Measurements from ENCODE around the gene ZDHHC16.

Gene ZDHHC16

DNA sequence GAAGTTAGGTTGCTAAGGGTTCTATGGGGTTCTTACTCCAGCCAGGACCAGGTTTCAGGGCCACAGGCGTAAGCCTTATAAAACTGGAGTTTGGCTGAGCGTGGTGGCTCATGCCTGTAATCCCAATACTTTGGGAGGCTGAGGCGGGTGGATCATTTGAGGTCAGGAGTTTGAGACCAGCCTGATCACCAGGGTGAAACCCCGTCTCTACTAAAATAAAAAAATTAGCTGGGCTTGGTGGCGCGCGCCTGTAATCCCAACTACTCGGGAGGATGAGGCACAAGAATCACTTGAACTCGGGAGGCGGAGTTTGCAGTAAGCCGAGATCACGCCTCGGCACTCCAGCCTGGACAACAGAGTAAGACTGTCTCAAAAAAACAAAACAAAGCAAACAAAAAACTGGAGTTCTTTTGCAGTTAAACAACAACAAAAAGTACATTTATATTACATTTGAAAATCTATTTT is 44.5 kb upstream of the ZDHHC16 start (continued):
- TF ChIP-seq ZNF518A (tag by site-specific recombination; conservative IDR thresholded peaks at IDR 0.05; ENCODE audit: low read depth) (peak; percentile 10; the same call in 1 of the 2 replicates), SP7 (tag by site-specific recombination; IDR thresholded peaks at IDR 0.05) (0 out of 2 replicates have a peak, but pooled peaks have one; percentile 9), ZNF211 (tag by site-specific recombination; IDR thresholded peaks at IDR 0.05; ENCODE audit: low read depth) (no peak), KLF8 (tag by site-specific recombination; IDR thresholded peaks at IDR 0.05) (no peak), MYNN (tag by site-specific recombination; IDR thresholded peaks at IDR 0.05; ENCODE audit: borderline replicate concordance) (peak; percentile 28; the same call in 1 of the 2 replicates), ZNF248 (tag by site-specific recombination; IDR thresholded peaks at IDR 0.05) (no peak), BCL11B (tag by site-specific recombination; IDR thresholded peaks at IDR 0.05; ENCODE audit: low read depth) (no peak), FEZF1 (tag by site-specific recombination; IDR thresholded peaks at IDR 0.05) (no peak), GLIS2 (tag by site-specific recombination; IDR thresholded peaks at IDR 0.05) (no peak), ZBTB48 (tag by site-specific recombination; IDR thresholded peaks at IDR 0.05) (no peak), HOXA7 (CRISPR knock-in tag; IDR thresholded peaks at IDR 0.05; ENCODE audit: borderline replicate concordance) (no peak), ZNF555 (tag by site-specific recombination; conservative IDR thresholded peaks at IDR 0.05) (no peak), ZNF544 (tag by site-specific recombination; IDR thresholded peaks at IDR 0.05) (no peak), ZNF274 (IDR thresholded peaks at IDR 0.05; ENCODE audit: low read length) (no peak), ZNF274 (tag by site-specific recombination; IDR thresholded peaks at IDR 0.05; ENCODE audit: borderline replicate concordance) (no peak), ZNF621 (tag by site-specific recombination; IDR thresholded peaks at IDR 0.05) (no peak), ZNF214 (tag by site-specific recombination; IDR thresholded peaks at IDR 0.05; ENCODE audit: borderline replicate concordance) (no peak), ZNF335 (tag by site-specific recombination; conservative IDR thresholded peaks at IDR 0.05) (peak; percentile 91), CTCF (tag by site-specific recombination; IDR thresholded peaks at IDR 0.05) (no peak), ZBTB17 (tag by site-specific recombination; IDR thresholded peaks at IDR 0.05) (no peak)
- TF ChIP-seq, protein P1, sequence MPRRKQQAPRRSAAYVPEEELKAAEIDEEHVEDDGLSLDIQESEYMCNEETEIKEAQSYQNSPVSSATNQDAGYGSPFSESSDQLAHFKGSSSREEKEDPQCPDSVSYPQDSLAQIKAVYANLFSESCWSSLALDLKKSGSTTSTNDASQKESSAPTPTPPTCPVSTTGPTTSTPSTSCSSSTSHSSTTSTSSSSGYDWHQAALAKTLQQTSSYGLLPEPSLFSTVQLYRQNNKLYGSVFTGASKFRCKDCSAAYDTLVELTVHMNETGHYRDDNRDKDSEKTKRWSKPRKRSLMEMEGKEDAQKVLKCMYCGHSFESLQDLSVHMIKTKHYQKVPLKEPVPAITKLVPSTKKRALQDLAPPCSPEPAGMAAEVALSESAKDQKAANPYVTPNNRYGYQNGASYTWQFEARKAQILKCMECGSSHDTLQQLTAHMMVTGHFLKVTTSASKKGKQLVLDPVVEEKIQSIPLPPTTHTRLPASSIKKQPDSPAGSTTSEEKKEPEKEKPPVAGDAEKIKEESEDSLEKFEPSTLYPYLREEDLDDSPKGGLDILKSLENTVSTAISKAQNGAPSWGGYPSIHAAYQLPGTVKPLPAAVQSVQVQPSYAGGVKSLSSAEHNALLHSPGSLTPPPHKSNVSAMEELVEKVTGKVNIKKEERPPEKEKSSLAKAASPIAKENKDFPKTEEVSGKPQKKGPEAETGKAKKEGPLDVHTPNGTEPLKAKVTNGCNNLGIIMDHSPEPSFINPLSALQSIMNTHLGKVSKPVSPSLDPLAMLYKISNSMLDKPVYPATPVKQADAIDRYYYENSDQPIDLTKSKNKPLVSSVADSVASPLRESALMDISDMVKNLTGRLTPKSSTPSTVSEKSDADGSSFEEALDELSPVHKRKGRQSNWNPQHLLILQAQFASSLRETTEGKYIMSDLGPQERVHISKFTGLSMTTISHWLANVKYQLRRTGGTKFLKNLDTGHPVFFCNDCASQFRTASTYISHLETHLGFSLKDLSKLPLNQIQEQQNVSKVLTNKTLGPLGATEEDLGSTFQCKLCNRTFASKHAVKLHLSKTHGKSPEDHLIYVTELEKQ (tag by site-specific recombination; IDR thresholded peaks at IDR 0.05; ENCODE audit: borderline replicate concordance), result no peak
- TF ChIP-seq, protein P2, sequence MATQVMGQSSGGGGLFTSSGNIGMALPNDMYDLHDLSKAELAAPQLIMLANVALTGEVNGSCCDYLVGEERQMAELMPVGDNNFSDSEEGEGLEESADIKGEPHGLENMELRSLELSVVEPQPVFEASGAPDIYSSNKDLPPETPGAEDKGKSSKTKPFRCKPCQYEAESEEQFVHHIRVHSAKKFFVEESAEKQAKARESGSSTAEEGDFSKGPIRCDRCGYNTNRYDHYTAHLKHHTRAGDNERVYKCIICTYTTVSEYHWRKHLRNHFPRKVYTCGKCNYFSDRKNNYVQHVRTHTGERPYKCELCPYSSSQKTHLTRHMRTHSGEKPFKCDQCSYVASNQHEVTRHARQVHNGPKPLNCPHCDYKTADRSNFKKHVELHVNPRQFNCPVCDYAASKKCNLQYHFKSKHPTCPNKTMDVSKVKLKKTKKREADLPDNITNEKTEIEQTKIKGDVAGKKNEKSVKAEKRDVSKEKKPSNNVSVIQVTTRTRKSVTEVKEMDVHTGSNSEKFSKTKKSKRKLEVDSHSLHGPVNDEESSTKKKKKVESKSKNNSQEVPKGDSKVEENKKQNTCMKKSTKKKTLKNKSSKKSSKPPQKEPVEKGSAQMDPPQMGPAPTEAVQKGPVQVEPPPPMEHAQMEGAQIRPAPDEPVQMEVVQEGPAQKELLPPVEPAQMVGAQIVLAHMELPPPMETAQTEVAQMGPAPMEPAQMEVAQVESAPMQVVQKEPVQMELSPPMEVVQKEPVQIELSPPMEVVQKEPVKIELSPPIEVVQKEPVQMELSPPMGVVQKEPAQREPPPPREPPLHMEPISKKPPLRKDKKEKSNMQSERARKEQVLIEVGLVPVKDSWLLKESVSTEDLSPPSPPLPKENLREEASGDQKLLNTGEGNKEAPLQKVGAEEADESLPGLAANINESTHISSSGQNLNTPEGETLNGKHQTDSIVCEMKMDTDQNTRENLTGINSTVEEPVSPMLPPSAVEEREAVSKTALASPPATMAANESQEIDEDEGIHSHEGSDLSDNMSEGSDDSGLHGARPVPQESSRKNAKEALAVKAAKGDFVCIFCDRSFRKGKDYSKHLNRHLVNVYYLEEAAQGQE (tag by site-specific recombination; IDR thresholded peaks at IDR 0.05), result 0 out of 2 replicates have a peak, but pooled peaks have one; percentile 1
- TF ChIP-seq, protein P3, sequence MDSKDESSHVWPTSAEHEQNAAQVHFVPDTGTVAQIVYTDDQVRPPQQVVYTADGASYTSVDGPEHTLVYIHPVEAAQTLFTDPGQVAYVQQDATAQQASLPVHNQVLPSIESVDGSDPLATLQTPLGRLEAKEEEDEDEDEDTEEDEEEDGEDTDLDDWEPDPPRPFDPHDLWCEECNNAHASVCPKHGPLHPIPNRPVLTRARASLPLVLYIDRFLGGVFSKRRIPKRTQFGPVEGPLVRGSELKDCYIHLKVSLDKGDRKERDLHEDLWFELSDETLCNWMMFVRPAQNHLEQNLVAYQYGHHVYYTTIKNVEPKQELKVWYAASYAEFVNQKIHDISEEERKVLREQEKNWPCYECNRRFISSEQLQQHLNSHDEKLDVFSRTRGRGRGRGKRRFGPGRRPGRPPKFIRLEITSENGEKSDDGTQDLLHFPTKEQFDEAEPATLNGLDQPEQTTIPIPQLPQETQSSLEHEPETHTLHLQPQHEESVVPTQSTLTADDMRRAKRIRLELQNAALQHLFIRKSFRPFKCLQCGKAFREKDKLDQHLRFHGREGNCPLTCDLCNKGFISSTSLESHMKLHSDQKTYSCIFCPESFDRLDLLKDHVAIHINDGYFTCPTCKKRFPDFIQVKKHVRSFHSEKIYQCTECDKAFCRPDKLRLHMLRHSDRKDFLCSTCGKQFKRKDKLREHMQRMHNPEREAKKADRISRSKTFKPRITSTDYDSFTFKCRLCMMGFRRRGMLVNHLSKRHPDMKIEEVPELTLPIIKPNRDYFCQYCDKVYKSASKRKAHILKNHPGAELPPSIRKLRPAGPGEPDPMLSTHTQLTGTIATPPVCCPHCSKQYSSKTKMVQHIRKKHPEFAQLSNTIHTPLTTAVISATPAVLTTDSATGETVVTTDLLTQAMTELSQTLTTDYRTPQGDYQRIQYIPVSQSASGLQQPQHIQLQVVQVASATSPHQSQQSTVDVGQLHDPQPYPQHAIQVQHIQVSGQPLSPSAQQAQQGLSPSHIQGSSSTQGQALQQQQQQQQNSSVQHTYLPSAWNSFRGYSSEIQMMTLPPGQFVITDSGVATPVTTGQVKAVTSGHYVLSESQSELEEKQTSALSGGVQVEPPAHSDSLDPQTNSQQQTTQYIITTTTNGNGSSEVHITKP (tag by site-specific recombination; IDR thresholded peaks at IDR 0.05), result no peak
